NCI-H2227 (cell line): ENCODE data around the gene GPR162.

Experiments used
- DNase-seq: peaks from one replicate; lab custom pipeline; 2025; ENCODE audit not compliant: unreplicated experiment; lab: John Stamatoyannopoulos, UW

The GPR162 gene

GRCh38 chr12:6834254-6834653, 12.6 kb downstream of the GPR162 start:
- no peak for DNase-seq

DNA sequence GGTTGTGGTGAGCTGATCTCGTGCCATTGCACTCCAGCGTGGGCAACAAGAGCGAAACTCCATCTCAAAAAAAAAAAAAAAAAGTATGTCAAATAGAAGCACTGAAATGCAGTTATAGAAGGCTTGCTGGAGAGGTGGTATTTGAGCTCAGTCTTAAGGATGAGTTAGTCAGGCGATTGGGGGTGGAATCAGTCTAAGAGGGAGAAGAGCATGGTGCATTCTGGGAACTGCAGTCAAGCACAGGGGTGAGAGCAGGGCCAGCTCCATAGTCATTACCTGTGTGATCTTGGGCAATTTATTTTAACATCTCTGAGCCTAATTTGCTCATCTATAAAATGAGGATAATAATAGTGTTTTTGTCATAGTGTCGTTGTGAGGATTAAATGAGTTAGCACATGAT, 13.3 kb downstream of the GPR162 start:
- DNase-seq: peak; percentile 36

DNA sequence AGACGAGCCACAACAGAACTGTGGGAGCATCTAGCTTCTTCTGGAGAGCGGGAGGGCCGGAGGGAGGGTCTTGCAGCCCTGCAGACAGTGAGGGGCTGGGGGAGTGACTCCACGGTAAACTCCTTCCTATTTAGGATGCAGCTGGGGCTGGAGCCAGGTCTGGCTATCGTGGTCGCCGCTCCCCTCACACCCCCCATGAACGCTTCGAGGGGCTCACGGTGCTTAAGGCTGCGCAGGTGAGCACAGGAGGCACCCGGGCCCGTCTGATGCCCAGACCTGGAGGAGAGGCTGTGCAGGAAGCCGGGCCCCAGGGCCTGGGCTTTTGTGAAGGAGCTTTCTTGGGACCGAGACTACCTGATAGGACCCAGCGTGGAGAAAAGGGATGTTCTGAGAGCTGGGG, 15.2 kb downstream of the GPR162 start:
- no peak for DNase-seq

DNA sequence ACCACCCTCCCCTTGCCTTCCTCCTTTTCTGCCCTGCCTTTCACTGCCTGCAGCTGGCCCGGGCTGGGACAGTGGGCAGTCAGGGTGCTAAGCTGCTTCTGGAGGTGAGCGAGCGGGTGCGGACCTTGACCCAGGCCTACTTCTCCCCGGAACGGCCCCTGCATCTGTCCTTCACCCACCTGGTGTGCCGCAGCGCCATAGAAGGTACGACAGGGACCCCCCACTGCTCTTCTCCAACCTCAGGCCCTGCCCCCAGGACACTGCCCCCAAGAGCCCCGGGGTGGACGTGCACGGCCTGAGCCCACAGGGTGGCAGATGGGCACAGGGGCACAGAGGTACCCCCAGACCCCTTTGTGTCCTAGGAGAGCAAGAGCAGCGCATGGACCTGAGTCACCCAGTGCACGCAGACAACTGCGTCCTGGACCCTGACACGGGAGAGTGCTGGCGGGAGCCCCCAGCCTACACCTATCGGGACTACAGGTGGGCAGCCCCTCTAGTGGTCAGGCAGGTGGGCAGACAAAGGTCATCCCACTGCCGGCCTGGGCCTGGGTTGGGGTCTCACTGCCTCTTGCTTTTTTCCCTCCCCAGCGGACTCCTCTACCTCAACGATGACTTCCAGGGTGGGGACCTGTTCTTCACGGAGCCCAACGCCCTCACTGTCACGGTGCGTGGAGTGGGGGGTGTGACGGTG, 15.9 kb downstream of the GPR162 start:
- DNase-seq: no peak

GRCh38 chr12:6838854-6839253, 17.2 kb downstream of the GPR162 start:
- DNase-seq: no peak

DNA sequence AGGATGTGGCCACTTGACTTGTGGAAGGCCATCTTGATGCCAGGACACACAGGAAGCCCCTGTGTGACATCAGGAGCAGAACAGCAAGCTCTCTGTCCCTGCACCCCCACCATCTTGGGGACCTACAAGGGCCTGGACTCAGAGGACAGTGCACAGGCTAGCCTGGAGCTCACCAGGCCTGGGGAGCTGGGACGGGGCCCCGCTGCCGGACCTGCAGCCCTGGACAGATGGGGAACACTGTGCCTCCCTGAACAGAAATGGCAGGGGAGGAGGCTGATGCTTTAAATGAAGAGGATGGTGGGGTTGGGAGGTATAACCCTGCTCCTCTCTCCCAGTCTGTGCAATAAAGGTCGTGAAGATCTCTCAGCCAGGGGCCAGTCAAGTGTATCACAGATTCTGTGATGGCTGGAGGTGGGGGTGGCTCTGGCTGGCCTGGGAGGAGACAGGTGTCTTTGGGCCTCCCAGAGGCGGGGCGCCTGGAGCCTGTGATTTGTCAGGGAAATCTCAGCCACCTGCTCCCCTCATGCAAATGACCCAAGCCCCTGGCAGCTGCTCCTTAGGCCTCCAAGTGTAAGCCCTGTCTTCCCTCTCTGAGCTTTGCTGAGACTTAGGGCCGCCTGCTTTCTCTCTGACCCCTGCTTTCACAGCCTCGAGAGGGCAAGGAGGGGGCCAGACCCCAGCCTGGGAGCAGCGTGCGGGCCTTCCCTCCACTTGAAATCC, 18.0 kb downstream of the GPR162 start:
- DNase-seq: peak; percentile 75

GRCh38 chr12:6840330-6840729, 18.7 kb downstream of the GPR162 start:
- no peak for DNase-seq

DNA sequence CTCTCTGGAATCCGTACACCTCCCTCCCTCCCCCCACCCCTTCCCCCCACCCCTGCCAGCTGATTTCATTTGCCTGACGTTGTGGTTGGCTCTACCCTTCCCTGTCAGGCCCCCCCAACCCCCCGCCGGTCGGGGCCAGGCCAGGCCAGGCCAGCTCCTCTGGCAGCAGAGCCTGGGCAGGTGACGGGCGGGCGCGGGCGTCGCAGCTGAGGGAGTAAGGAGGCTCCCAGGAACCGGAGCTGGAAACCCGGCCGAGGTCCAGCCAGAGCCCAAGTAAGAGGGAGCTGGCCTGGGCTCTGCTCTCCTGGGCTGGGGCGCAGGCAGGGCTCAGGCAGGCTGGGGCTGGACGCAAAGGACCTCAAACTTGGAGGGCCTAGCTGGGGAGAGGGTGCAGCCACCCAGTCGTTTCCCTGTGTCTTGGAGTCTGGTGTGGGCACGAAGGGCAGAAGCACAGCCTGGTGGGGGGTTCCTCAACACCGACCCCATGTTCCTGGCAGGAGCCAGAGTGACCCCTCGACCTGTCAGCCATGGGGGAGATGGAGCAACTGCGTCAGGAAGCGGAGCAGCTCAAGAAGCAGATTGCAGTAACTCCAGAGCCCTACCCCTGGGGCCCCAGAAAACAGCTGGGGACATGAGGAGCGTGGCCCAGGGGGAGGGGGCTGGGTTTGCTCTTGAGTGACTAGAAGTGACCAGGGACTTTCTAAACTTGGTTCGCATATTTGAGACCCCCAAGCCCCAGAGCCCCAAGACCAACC, 19.3 kb downstream of the GPR162 start, which contains the start of gene GNB3:
TSS of gene GNB3 (plus strand) at position 165 of the 755 bp plus-strand sequence. CDS start at position 528, 363 bp downstream.
- peak; percentile 16 for DNase-seq

DNA sequence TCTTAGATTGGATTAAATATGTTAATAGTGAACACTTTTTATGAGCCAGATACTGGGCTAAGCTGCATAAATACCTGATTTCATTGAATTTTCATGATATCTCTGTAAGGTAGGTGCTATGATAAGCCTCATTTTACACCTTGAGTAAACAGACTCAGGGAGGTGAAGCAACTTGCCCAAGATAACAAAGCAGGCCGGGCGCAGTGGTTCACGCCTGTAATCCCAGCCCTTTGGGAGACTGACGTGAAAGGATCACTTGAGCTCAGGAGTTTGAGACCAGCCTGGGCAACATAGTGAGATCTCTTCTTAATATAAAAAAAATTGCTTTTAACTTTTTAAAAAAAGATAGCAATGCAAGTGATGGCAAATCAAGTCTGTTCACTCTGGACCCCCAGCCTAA, 20.5 kb downstream of the GPR162 start:
- no peak for DNase-seq

- no peak for DNase-seq
Observed at GRCh38 chr12:6843118-6843902, 21.7 kb downstream of the GPR162 start.

DNA sequence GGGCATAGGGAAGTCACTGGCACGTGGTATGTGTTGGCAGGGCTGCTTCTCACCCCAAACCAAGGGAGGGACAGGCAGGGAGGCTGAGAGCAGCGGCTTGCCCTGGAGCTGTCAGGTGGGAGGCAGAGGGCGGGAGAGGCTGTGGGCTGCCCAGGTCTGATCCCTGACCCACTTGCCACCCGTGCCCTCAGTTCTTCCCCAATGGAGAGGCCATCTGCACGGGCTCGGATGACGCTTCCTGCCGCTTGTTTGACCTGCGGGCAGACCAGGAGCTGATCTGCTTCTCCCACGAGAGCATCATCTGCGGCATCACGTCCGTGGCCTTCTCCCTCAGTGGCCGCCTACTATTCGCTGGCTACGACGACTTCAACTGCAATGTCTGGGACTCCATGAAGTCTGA, 23.8 kb downstream of the GPR162 start:
- DNase-seq: no peak

DNA sequence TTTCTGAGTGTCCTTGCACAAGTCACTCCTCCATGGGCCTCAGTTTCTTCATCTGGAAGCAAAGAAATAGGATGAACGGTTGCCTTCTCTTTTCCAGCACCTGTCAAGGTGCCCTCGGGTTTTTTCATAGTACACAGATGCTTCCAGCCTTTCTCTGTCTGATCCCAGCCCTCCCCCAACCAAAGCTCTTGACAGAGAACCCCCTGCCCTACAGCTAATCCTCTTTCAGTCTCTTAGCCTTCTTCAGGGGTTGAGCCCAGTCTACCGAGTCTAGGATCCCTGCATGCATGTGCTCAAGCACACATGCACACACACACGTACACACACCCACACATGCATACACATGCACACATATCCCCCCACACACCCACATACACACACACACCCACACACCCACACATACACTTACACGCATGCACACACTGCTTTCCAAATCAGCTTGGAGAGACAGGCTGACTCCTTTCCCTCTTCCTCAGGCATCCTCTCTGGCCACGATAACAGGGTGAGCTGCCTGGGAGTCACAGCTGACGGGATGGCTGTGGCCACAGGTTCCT, 24.8 kb downstream of the GPR162 start:
- no peak for DNase-seq

DNA sequence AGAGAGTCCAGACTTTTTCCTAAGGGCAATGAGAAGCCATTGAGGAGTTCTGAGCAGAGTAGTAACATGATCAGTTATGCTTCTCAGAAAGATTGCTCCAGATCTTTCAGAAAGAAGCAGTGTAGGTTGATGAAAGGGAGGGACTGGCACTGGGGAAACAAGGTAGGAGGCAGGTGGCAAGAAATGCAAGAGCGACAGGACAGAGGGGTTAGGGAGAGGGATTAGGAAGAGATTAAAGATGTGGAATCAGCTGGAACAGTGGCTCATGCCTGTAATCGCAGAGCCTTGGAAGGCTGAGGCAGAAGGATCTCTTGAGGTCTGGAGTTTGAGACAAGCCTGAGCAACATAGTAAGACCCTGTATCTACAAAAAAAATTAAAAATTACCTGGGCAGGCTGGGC, 26.1 kb downstream of the GPR162 start:
- no peak for DNase-seq

DNA sequence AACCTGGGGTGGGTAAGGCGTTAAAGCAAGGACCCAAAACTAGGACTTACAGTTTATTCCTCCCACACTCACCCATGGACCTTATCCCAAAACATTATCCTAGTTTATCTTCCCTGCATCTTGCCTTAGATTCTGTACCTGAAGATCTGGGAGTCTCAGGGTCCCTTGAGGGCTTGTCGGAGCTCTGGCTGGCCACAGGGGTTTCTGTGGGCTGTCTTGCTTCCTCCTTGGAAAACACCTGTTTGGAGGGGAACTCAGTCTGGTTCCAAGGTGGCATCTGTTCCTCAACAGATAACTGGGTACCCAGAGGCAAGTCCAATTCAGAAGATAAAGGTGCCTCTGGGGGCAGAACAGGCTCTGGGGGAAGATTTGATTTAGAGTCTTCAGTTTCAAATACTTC, 27.8 kb downstream of the GPR162 start:
- DNase-seq: no peak

DNA sequence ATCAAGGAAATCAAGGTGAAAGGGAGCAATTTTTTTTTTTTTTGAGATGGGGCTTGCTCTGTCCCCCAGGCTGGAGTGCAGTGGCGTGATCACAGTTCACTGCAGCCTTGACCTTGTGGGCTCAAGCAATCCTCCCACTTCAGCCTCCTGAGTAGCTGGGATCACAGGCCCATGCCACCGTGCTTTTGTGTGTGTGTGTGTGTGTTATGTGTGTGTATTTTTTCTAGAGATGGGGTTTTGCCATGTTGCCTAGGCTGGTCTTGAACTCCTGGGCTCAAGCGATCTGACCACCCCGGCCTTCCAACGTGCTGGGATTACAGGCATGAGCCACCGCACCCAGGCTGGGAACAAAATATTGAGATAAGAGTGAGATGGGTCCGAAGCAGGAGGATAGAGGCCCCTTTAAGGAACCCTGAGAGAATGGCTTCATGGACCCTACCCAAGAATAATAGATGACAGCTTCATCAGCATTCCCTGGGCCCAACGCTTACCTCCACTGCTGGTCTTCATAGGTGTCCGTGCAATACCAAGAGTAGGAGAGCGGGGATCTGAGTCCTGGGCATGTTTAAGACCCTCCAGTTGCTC, 28.4 kb downstream of the GPR162 start:
- DNase-seq: no peak

DNA sequence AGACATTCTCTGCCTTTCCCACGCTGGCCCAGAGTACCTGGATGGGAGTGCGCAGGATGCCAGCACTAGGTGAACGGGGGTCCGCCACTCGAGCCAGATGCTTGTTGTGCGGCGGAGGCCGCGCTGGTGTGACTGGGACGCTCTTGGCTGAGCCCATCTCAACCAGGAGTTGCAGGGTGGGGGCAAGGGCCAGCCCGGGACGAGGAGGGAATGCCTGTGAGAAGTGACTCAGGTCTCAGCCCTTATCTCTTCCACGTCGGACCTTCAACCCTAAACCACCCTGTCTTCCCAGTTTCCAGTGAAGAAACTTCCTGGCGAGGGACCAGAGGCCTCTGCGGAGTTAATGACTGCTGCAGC, 29.2 kb downstream of the GPR162 start:
- DNase-seq: no peak

- DNase-seq: peak; percentile 95
Observed at GRCh38 chr12:6851153-6851920, 29.7 kb downstream of the GPR162 start, which contains the start of gene CDCA3. CDCA3 (minus strand) TSS chr12:6851286; CDS start chr12:6850952, 334 bp downstream.

- peak; percentile 98 for DNase-seq
Observed at GRCh38 chr12:6851921-6852650, 30.5 kb downstream of the GPR162 start, which contains the start of gene USP5. USP5 (plus strand) TSS chr12:6852150; CDS start chr12:6852180, 30 bp downstream.
